ENCODE results near the gene TSC22D1. TPM values are rescaled to one million over a fixed set of nuclear protein-coding genes. Genes with fewer than 3 reads are reported as not detected.

Gene TSC22D1
- polyA plus RNA-seq, 10 donors: 66.3 to 93.6 (median 76.1) TPM

GRCh38 chr13:44407379-44407778 is 168.8 kb downstream of the TSC22D1 start:
- DNase-seq: no peak

- DNase-seq: no peak
Observed at GRCh38 chr13:44406617-44407016, 169.5 kb downstream of the TSC22D1 start.

- no peak for DNase-seq
Observed at GRCh38 chr13:44404261-44405132, 171.6 kb downstream of the TSC22D1 start.

GRCh38 chr13:44403461-44404056 is 172.6 kb downstream of the TSC22D1 start:
- peak in 1 of 3 donors; percentile 52 for DNase-seq

- DNase-seq: no peak
Observed at GRCh38 chr13:44402899-44403445, 173.2 kb downstream of the TSC22D1 start.

- no peak for DNase-seq
Observed at GRCh38 chr13:44401577-44401976, 174.6 kb downstream of the TSC22D1 start.

GRCh38 chr13:44400736-44401135 is 175.4 kb downstream of the TSC22D1 start:
- no peak for DNase-seq

GRCh38 chr13:44399074-44399473 is 177.1 kb downstream of the TSC22D1 start:
- no peak for DNase-seq

GRCh38 chr13:44398606-44399005 is 177.5 kb downstream of the TSC22D1 start:
- DNase-seq: no peak

- no peak for DNase-seq
Observed at GRCh38 chr13:44397766-44398223, 178.3 kb downstream of the TSC22D1 start.

- DNase-seq: peak; percentile 31 to 86 (median 51)
Observed at GRCh38 chr13:44396701-44397580, 179.2 kb downstream of the TSC22D1 start.

- DNase-seq: peak in 2 of 3 donors; percentile 38 to 67
Observed at GRCh38 chr13:44395976-44396694, 180.0 kb downstream of the TSC22D1 start.

- no peak for DNase-seq
Observed at GRCh38 chr13:44394658-44395057, 181.5 kb downstream of the TSC22D1 start.

- DNase-seq: no peak
Observed at GRCh38 chr13:44393391-44393790, 182.7 kb downstream of the TSC22D1 start.

GRCh38 chr13:44389876-44390275 is 186.3 kb downstream of the TSC22D1 start:
- DNase-seq: peak in 2 of 3 donors; percentile 18 to 56

- DNase-seq: no peak
Observed at GRCh38 chr13:44389060-44389666, 187.0 kb downstream of the TSC22D1 start.

- DNase-seq: no peak
Observed at GRCh38 chr13:44388427-44389059, 187.6 kb downstream of the TSC22D1 start.

GRCh38 chr13:44386913-44387556 is 189.1 kb downstream of the TSC22D1 start:
- no peak for DNase-seq

GRCh38 chr13:44385847-44386246 is 190.3 kb downstream of the TSC22D1 start:
- no peak for DNase-seq

- no peak for DNase-seq
Observed at GRCh38 chr13:44385401-44385800, 190.7 kb downstream of the TSC22D1 start.
